Fibroblast of upper back skin (primary cell): ENCODE measurements around the gene CHP1.
"Not testable (repeated sequence)": the region's sequence is repeated elsewhere in the genome, so short reads cannot be mapped to it uniquely, and the experiment has no call there.

Experiments used
- DNase-seq: peaks from one replicate; pipeline ENCODE4 v3.0.0-alpha.2; 2013

The CHP1 gene

GRCh38 chr15:41230650-41231421 is at the start of gene CHP1, which contains the start of gene EXD1:
Gene CHP1 (plus strand): TSS chr15:41231268. CDS start chr15:41231383, 115 bp downstream.
Gene EXD1 (minus strand): TSS chr15:41230757. CDS start chr15:41226575, 4,182 bp downstream.
- peak; percentile 97 for DNase-seq

GRCh38 chr15:41182266-41182665 is 48.8 kb upstream of the CHP1 start:
- no peak for DNase-seq

GRCh38 chr15:41183581-41183980 is 47.5 kb upstream of the CHP1 start:
- DNase-seq: peak; percentile 37

GRCh38 chr15:41194444-41194843 is 36.6 kb upstream of the CHP1 start:
- DNase-seq: no peak

GRCh38 chr15:41199470-41199869 is 31.6 kb upstream of the CHP1 start:
- no peak for DNase-seq

- no peak for DNase-seq
These were observed 27.7 kb upstream of the CHP1 start for GRCh38 chr15:41203395-41203794.

- DNase-seq: peak; percentile 4
These were observed 25.8 kb upstream of the CHP1 start for GRCh38 chr15:41205315-41205714.

GRCh38 chr15:41207687-41208448 is 23.2 kb upstream of the CHP1 start:
- DNase-seq: peak; percentile 34

GRCh38 chr15:41215708-41216107 is 15.4 kb upstream of the CHP1 start:
- DNase-seq: no peak

GRCh38 chr15:41218851-41219250 is 12.2 kb upstream of the CHP1 start:
- no peak for DNase-seq

GRCh38 chr15:41219381-41219780 is 11.7 kb upstream of the CHP1 start:
- DNase-seq: no peak

- DNase-seq: no peak
These were observed 771 bp upstream of the CHP1 start for GRCh38 chr15:41230345-41230649.

- DNase-seq: peak; percentile 3
These were observed 556 bp downstream of the CHP1 start for GRCh38 chr15:41231422-41232226.

GRCh38 chr15:41233367-41233771 is 2.3 kb downstream of the CHP1 start:
- DNase-seq: peak; percentile 48

GRCh38 chr15:41235228-41235627 is 4.2 kb downstream of the CHP1 start:
- DNase-seq: not testable (repeated sequence)

GRCh38 chr15:41235929-41236328 is 4.9 kb downstream of the CHP1 start:
- DNase-seq: no peak

- DNase-seq: no peak
These were observed 7.0 kb downstream of the CHP1 start for GRCh38 chr15:41238100-41238499.

- no peak for DNase-seq
These were observed 10.3 kb downstream of the CHP1 start for GRCh38 chr15:41241221-41241964.

GRCh38 chr15:41250745-41251144 is 19.7 kb downstream of the CHP1 start:
- DNase-seq: not testable (repeated sequence)

- no peak for DNase-seq
These were observed 20.3 kb downstream of the CHP1 start for GRCh38 chr15:41251411-41251810.

GRCh38 chr15:41254560-41254959 is 23.5 kb downstream of the CHP1 start:
- DNase-seq: no peak

- no peak for DNase-seq
These were observed 25.0 kb downstream of the CHP1 start for GRCh38 chr15:41256103-41256502.

GRCh38 chr15:41256577-41257038 is 25.5 kb downstream of the CHP1 start:
- DNase-seq: no peak
